ENCODE data around the gene NOS3. TPM values are rescaled to one million over a fixed set of nuclear protein-coding genes. Genes with fewer than 3 reads are reported as not detected.

NOS3 gene
- polyA plus RNA-seq, 1 of the 3 experiments (the other 2 are of a cell fraction), result 0.41 TPM

DNA sequence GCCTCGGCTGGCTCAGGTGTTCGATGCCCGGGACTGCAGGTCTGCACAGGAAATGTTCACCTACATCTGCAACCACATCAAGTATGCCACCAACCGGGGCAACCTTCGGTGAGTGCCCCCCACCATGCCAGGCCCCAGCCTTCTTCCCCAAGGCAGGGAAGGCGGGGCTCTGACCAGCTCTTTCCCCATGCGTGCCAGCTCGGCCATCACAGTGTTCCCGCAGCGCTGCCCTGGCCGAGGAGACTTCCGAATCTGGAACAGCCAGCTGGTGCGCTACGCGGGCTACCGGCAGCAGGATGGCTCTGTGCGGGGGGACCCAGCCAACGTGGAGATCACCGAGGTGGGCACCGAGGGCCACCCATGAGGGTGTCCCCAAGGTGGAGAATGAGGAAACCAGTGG lies 7.5 kb downstream of the NOS3 start:
- Histone ChIP-seq H3K9me3 (no peaks in the 10 kb centered on the region), H3K4me2 (no peak overlapping the region), H2AFZ (ENCODE audit: low read depth) (no peak overlapping the region), H3K79me2 (ENCODE audit: insufficient read depth) (no peaks in the 10 kb centered on the region), H4K20me1 (ENCODE audit: insufficient read depth) (no peaks in the 10 kb centered on the region), H3K27ac (ENCODE audit: low read depth in 2 of 2, low read length in 1 of 2) (no peak overlapping the region), H3K9me2 (no peaks in the 10 kb centered on the region), H3K27me3 (ENCODE audit: insufficient read depth) (no peaks in the 10 kb centered on the region), H3K4me3 (ENCODE audit: low read depth in 2 of 2, low read length in 1 of 2) (no peak overlapping the region), H3F3A (replicated peaks; ENCODE audit: insufficient read depth) (no peaks in the 10 kb centered on the region), H3K4me1 (ENCODE audit: control insufficient read depth in 1 of 2, insufficient read depth in 2 of 2, low read depth in 1 of 2, low read length in 1 of 2) (peaks cover 0 to 11% of the 10 kb centered on the region in 2 experiments; a peak in 1 of 4 replicates), H3K36me3 (replicated peaks in 1 of 2; ENCODE audit: control insufficient read depth in 1 of 2, insufficient read depth in 2 of 2, low read length in 1 of 2) (no peaks in the 10 kb centered on the region), H3K9ac (no peak overlapping the region)
- TF ChIP-seq CHD2 (IDR thresholded peaks at IDR 0.05; ENCODE audit: low read length, partially characterized antibody), result no peak
- TF ChIP-seq TEAD4 (IDR thresholded peaks at IDR 0.05; ENCODE audit: borderline replicate concordance, insufficient read depth), result no peak
- TF ChIP-seq POLR2AphosphoS5 (IDR thresholded peaks at IDR 0.05; ENCODE audit: low read depth, low read length), result no peak
- TF ChIP-seq, protein P1, sequence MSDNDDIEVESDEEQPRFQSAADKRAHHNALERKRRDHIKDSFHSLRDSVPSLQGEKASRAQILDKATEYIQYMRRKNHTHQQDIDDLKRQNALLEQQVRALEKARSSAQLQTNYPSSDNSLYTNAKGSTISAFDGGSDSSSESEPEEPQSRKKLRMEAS (IDR thresholded peaks at IDR 0.05; ENCODE audit: low read depth), result no peak
- no peak for TF ChIP-seq EZH2phosphoT487 (IDR thresholded peaks at IDR 0.05; ENCODE audit: borderline replicate concordance, low read depth)
- TF ChIP-seq, protein P2, sequence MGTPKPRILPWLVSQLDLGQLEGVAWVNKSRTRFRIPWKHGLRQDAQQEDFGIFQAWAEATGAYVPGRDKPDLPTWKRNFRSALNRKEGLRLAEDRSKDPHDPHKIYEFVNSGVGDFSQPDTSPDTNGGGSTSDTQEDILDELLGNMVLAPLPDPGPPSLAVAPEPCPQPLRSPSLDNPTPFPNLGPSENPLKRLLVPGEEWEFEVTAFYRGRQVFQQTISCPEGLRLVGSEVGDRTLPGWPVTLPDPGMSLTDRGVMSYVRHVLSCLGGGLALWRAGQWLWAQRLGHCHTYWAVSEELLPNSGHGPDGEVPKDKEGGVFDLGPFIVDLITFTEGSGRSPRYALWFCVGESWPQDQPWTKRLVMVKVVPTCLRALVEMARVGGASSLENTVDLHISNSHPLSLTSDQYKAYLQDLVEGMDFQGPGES (IDR thresholded peaks at IDR 0.05; ENCODE audit: low read depth, low read length), result no peak
- no peak for TF ChIP-seq RFX5 (IDR thresholded peaks at IDR 0.05; ENCODE audit: low read length)
- TF ChIP-seq GABPA (IDR thresholded peaks at IDR 0.05; ENCODE audit: low read depth), result no peak
- TF ChIP-seq, protein P3, sequence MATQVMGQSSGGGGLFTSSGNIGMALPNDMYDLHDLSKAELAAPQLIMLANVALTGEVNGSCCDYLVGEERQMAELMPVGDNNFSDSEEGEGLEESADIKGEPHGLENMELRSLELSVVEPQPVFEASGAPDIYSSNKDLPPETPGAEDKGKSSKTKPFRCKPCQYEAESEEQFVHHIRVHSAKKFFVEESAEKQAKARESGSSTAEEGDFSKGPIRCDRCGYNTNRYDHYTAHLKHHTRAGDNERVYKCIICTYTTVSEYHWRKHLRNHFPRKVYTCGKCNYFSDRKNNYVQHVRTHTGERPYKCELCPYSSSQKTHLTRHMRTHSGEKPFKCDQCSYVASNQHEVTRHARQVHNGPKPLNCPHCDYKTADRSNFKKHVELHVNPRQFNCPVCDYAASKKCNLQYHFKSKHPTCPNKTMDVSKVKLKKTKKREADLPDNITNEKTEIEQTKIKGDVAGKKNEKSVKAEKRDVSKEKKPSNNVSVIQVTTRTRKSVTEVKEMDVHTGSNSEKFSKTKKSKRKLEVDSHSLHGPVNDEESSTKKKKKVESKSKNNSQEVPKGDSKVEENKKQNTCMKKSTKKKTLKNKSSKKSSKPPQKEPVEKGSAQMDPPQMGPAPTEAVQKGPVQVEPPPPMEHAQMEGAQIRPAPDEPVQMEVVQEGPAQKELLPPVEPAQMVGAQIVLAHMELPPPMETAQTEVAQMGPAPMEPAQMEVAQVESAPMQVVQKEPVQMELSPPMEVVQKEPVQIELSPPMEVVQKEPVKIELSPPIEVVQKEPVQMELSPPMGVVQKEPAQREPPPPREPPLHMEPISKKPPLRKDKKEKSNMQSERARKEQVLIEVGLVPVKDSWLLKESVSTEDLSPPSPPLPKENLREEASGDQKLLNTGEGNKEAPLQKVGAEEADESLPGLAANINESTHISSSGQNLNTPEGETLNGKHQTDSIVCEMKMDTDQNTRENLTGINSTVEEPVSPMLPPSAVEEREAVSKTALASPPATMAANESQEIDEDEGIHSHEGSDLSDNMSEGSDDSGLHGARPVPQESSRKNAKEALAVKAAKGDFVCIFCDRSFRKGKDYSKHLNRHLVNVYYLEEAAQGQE (IDR thresholded peaks at IDR 0.05; ENCODE audit: low read depth, low read length), result no peak
- TF ChIP-seq TAF1 (IDR thresholded peaks at IDR 0.05; ENCODE audit: borderline replicate concordance, low read depth, low read length), result no peak
- TF ChIP-seq, protein P4, sequence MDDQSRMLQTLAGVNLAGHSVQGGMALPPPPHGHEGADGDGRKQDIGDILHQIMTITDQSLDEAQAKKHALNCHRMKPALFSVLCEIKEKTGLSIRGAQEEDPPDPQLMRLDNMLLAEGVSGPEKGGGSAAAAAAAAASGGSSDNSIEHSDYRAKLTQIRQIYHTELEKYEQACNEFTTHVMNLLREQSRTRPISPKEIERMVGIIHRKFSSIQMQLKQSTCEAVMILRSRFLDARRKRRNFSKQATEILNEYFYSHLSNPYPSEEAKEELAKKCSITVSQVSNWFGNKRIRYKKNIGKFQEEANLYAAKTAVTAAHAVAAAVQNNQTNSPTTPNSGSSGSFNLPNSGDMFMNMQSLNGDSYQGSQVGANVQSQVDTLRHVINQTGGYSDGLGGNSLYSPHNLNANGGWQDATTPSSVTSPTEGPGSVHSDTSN (IDR thresholded peaks at IDR 0.05), result no peak
- no peak for TF ChIP-seq TCF12 (IDR thresholded peaks at IDR 0.05)
- no peak for TF ChIP-seq JUND (IDR thresholded peaks at IDR 0.05)
- TF ChIP-seq, protein P5, sequence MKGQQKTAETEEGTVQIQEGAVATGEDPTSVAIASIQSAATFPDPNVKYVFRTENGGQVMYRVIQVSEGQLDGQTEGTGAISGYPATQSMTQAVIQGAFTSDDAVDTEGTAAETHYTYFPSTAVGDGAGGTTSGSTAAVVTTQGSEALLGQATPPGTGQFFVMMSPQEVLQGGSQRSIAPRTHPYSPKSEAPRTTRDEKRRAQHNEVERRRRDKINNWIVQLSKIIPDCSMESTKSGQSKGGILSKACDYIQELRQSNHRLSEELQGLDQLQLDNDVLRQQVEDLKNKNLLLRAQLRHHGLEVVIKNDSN (IDR thresholded peaks at IDR 0.05; ENCODE audit: borderline replicate concordance, low read depth), result no peak
- ChIA-PET CTCF (interaction anchor here (1.2 to 2.8 kb wide), 4 partner anchors 10 to 32 kb away, joined by 3 to 12 read pairs (median 8); no protein-coding TSS in a partner anchor), POLR2A (interaction anchor here (1.0 kb wide), 1 partner anchor 13 kb away, joined by 3 read pairs; no protein-coding TSS in a partner anchor)
- 73% methylated on average over 20 of the region's 20 CpGs for WGBS (ENCODE audit: low lambda C conversion rate)
- DNase-seq, result peak; percentile 27
